Ammon's horn (tissue), 1 donor: Measurements from ENCODE around the gene CASP14.
"Not testable (repeated sequence)": the region's sequence is repeated elsewhere in the genome, so short reads cannot be mapped to it uniquely, and the experiment has no call there.

ENCODE experiments used
- DNase-seq: peaks from one replicate; pipeline ENCODE4 v3.0.0-alpha.2; 2016; ENCODE audit warnings: low spot score

The CASP14 gene

GRCh38 chr19:15048885-15049541 is at the start of gene CASP14:
Gene CASP14, plus strand, starts transcription at chr19:15049480. Its CDS starts 2,772 bp downstream, at chr19:15052252.
- DNase-seq: no peak

- no peak for DNase-seq
These were observed 41.0 kb upstream of the CASP14 start for GRCh38 chr19:15008308-15008707.

- DNase-seq: no peak
These were observed 38.6 kb upstream of the CASP14 start for GRCh38 chr19:15010501-15011300.

GRCh38 chr19:15014579-15014978 is 34.7 kb upstream of the CASP14 start:
- no peak for DNase-seq

GRCh38 chr19:15015946-15016542 is 33.2 kb upstream of the CASP14 start:
- no peak for DNase-seq

GRCh38 chr19:15018836-15019235 is 30.4 kb upstream of the CASP14 start:
- not testable (repeated sequence) for DNase-seq

- no peak for DNase-seq
These were observed 27.8 kb upstream of the CASP14 start for GRCh38 chr19:15021286-15022007.

- no peak for DNase-seq
These were observed 26.5 kb upstream of the CASP14 start for GRCh38 chr19:15022752-15023151.

GRCh38 chr19:15025217-15025616 is 24.1 kb upstream of the CASP14 start:
- no peak for DNase-seq

- no peak for DNase-seq
These were observed 20.8 kb upstream of the CASP14 start for GRCh38 chr19:15028490-15028889.

- no peak for DNase-seq
These were observed 17.6 kb upstream of the CASP14 start for GRCh38 chr19:15031675-15032074.

- DNase-seq: no peak
These were observed 13.4 kb upstream of the CASP14 start for GRCh38 chr19:15035795-15036311.

GRCh38 chr19:15037586-15037985 is 11.7 kb upstream of the CASP14 start:
- DNase-seq: no peak

- no peak for DNase-seq
These were observed 11.0 kb upstream of the CASP14 start for GRCh38 chr19:15038294-15038693.

GRCh38 chr19:15042003-15042402 is 7.3 kb upstream of the CASP14 start:
- no peak for DNase-seq

GRCh38 chr19:15042826-15043225 is 6.5 kb upstream of the CASP14 start:
- no peak for DNase-seq

- DNase-seq: no peak
These were observed 3.8 kb upstream of the CASP14 start for GRCh38 chr19:15045506-15045905.

GRCh38 chr19:15047680-15048079 is 1.6 kb upstream of the CASP14 start:
- DNase-seq: no peak

- no peak for DNase-seq
These were observed 1.2 kb upstream of the CASP14 start for GRCh38 chr19:15048128-15048527.

- no peak for DNase-seq
These were observed 1.4 kb downstream of the CASP14 start for GRCh38 chr19:15050639-15051038.

GRCh38 chr19:15062036-15062435 is 12.8 kb downstream of the CASP14 start:
- no peak for DNase-seq

- DNase-seq: not testable (repeated sequence)
These were observed 21.1 kb downstream of the CASP14 start for GRCh38 chr19:15070386-15070785.
